ENCODE data around the gene OTULIN. TPM values are rescaled to one million over a fixed set of nuclear protein-coding genes. Genes with fewer than 3 reads are reported as not detected.

The OTULIN gene
- total RNA-seq, 6 experiments from 2014 or later: 25.2 to 34.8 (median 29.2) TPM

DNA sequence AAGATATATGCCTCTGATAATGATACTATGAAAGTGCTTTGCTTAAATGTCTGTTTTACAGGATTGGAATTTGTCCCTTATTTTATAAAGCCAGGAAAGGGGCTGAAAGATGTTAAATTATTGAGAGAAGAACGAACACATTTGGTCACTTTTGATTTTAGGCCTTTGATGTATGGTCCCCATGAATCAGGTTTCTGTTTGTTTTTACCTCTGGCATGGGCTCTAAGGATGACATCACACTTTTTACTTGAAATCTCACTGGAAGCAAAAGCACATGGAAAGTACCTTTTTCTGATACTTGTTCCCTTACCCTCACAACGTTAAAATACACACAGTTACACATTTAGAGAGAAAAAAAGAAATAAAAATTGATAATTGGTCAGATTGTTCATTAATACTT, 6.9 kb downstream of the OTULIN start:
- Histone ChIP-seq H3K4me1 (peaks cover 0 to 80% (median 25%) of the 10 kb centered on the region in 4 donors), H3K36me3 (no peaks in the 10 kb centered on the region), H3K27ac (peak overlapping the region; percentile 11 to 63 (median 37)), H3K4me3 (no peak overlapping the region), H3K27me3 (no peaks in the 10 kb centered on the region), H3K9me3 (no peaks in the 10 kb centered on the region)
- TF ChIP-seq, protein P1, sequence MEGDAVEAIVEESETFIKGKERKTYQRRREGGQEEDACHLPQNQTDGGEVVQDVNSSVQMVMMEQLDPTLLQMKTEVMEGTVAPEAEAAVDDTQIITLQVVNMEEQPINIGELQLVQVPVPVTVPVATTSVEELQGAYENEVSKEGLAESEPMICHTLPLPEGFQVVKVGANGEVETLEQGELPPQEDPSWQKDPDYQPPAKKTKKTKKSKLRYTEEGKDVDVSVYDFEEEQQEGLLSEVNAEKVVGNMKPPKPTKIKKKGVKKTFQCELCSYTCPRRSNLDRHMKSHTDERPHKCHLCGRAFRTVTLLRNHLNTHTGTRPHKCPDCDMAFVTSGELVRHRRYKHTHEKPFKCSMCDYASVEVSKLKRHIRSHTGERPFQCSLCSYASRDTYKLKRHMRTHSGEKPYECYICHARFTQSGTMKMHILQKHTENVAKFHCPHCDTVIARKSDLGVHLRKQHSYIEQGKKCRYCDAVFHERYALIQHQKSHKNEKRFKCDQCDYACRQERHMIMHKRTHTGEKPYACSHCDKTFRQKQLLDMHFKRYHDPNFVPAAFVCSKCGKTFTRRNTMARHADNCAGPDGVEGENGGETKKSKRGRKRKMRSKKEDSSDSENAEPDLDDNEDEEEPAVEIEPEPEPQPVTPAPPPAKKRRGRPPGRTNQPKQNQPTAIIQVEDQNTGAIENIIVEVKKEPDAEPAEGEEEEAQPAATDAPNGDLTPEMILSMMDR (IDR thresholded peaks at IDR 0.05): no peak
- TF ChIP-seq POLR2A (IDR thresholded peaks at IDR 0.05): no peak
- intact Hi-C loops (cut with DNase I): no loop called here
- DNase-seq (no peak), ATAC-seq (peak in 1 of 4 donors; percentile 56)
- WGBS (ENCODE audit: insufficient coverage, low coverage, low lambda C conversion rate, missing lambda C conversion rate): 12% methylated on average over 2 of the region's 2 CpGs

DNA sequence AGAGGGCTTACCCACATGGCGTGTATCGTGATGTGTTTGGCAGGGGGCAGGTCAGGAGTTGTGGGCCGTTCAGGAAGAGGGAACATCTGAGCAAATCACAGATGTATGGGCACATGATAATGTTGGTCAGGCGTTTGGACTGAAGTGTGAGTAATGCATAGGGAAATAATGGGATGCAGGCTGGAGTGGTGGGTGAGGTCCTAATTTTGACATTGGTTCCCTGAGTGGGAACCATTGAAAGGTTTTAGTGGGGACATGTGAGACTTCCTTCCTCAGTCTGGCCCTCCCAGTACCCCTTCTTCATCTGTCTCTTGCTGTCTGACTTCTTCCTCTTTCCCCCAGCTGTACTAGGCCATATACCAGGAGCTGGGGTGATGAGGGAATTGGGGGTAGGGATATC, 7.6 kb downstream of the OTULIN start:
- Histone ChIP-seq H3K4me3 (no peak overlapping the region), H3K9me3 (no peaks in the 10 kb centered on the region), H3K36me3 (no peaks in the 10 kb centered on the region), H3K4me1 (peaks cover 0 to 74% (median 22%) of the 10 kb centered on the region in 4 donors), H3K27me3 (no peaks in the 10 kb centered on the region), H3K27ac (peak overlapping the region in 1 of 3 donors; percentile 7)
- 66% methylated on average over 3 of the region's 4 CpGs for WGBS (ENCODE audit: insufficient coverage, low coverage, low lambda C conversion rate, missing lambda C conversion rate)
- intact Hi-C loops (cut with DNase I): no loop called here
- no peak for TF ChIP-seq POLR2A (IDR thresholded peaks at IDR 0.05)
- TF ChIP-seq, protein P1 (IDR thresholded peaks at IDR 0.05): no peak
- DNase-seq (no peak), ATAC-seq (peak in 3 of 4 donors; percentile 2 to 25 (median 24))

DNA sequence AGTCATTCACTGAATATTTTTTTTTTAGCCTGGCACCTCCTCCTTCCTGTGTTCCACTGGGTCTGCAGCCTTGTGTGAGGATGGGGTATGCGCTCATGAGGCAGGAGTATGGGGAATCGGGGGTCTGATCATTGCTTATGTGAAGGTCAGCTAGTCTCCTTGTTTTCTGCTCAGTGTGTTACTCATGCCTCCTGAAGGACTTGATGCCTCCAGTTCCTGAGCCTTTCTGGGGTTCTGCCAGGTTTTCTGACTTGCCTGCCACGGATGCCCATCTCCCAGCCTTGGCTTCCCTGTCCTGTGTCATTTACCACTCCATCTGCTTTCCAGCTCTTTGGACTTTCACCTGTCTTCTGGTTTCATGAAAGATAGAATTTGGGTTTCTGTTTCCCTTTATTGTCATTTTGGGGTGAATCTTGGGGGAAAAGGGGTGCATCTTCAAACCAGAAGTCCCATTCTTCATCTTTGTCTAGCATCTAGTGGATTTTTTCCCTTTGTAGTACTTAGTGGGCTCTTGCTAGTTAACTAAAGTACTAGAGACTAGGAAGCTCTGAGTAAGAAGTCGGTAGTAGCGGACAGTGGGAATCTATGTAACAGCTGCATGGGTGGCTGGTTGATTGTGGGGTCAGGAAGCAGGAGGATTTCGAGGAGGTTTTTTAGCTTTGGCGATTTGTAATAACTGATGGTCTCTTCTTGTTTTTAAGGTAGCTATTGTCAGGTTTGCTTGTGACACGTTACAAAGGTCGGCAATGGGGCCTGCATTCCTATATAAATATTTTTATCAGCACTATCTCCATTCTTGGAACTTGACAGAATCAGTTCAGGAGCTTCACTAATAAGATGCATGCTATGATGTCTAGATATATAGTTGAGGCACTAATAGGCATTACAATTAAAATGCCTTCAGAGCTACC, 8.2 kb downstream of the OTULIN start:
- H3K27ac ChIP-seq: peak overlapping the region in 1 of 3 donors; percentile 7
- peaks cover 0 to 67% (median 18%) of the 10 kb centered on the region in 4 donors for H3K4me1 ChIP-seq
- peak; percentile 9 to 25 (median 15) for ATAC-seq

DNA sequence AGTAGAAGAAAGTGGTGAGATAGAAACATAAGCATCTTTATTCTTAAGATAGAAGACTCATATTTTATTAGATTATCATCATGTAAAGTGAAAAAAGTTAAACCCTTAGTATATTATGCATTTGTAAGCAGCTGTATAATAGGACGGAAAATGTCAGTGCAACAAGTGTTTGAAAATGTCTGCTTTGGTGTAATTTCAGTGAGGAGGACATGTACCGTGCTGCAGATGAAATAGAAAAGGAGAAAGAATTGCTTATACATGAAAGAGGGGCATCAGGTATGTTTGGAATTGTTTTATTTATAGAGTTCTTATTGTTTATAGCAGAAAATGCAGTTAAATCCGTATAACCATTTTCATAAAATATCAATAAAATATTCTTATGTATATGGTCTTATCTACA, 8.9 kb downstream of the OTULIN start:
- intact Hi-C loops (cut with DNase I): no loop called here
- Histone ChIP-seq H3K27ac (no peak overlapping the region), H3K4me3 (no peak overlapping the region), H3K9me3 (no peaks in the 10 kb centered on the region), H3K27me3 (no peaks in the 10 kb centered on the region), H3K36me3 (peaks cover 0 to 2% (median 0%) of the 10 kb centered on the region in 4 donors), H3K4me1 (peaks cover 0 to 60% (median 15%) of the 10 kb centered on the region in 4 donors)
- DNase-seq: no peak
- 83% methylated on average over 3 of the region's 3 CpGs for WGBS (ENCODE audit: insufficient coverage, low coverage, low lambda C conversion rate, missing lambda C conversion rate)
- no peak for ATAC-seq
- TF ChIP-seq POLR2A (IDR thresholded peaks at IDR 0.05): no peak
- TF ChIP-seq, protein P1 (IDR thresholded peaks at IDR 0.05): no peak

More for the DNA sequence above, 8.2 kb downstream of the OTULIN start:
- TF ChIP-seq, protein P1 (IDR thresholded peaks at IDR 0.05): no peak
- no peak for TF ChIP-seq POLR2A (IDR thresholded peaks at IDR 0.05)
- Histone ChIP-seq H3K36me3 (no peaks in the 10 kb centered on the region), H3K9me3 (no peaks in the 10 kb centered on the region), H3K4me3 (no peak overlapping the region), H3K27me3 (no peaks in the 10 kb centered on the region)
- no peak for DNase-seq
- 70% methylated on average over 9 of the region's 9 CpGs for WGBS (ENCODE audit: insufficient coverage, low coverage, low lambda C conversion rate, missing lambda C conversion rate)
- intact Hi-C loops (cut with DNase I): no loop called here

All from right lobe of liver (tissue), 6 donors.